Colonic mucosa (tissue), 4 donors: ENCODE results near the gene UPK1A. TPM values are rescaled to one million over a fixed set of nuclear protein-coding genes. Genes with fewer than 3 reads are reported as not detected.

ENCODE experiments used
- DNase-seq: peaks from one replicate; pipeline ENCODE4 v3.0.0-alpha.2; 2020
- H3K27ac ChIP-seq: fragments of 200-600 bp; one replicate; pipeline ENCODE4 v1.8.0; 2021
- H3K27me3 ChIP-seq: fragments of 200-600 bp; one replicate; pipeline ENCODE4 v1.8.0; 2021
- H3K36me3 ChIP-seq: fragments of 200-600 bp; one replicate; pipeline ENCODE4 v1.8.0; 2021
- H3K4me1 ChIP-seq: fragments of 200-600 bp; one replicate; pipeline ENCODE4 v1.8.0; 2021; ENCODE audit warnings: mild to moderate bottlenecking
- H3K4me3 ChIP-seq: fragments of 200-600 bp; one replicate; pipeline ENCODE4 v1.8.0; 2021
- H3K9ac ChIP-seq, 2 donors: one replicate each; pipeline ENCODE4 v1.7.0; 2013; ENCODE audit warnings: control low read depth in 2 of 2, low read depth in 2 of 2, low read length in 2 of 2
- H3K9me3 ChIP-seq: fragments of 200-600 bp; one replicate; pipeline ENCODE4 v1.8.0; 2021
- CTCF ChIP-seq: fragments of 200-600 bp; IDR thresholded peaks from one replicate; pipeline ENCODE4 v1.8.0; 2022; ENCODE audit warnings: antibody characterized with exemption, mild to moderate bottlenecking
- intact Hi-C: fragments of 100-400 bp; cut with DNase I; formaldehyde crosslinking; loops from one replicate; pipeline ENCODE4 v1.14.1; 2022
- total RNA-seq, 2 donors: library from RNA; stranded (reverse); fragmentation: NEBNext Ultra II Directional in 1 of 2; extraction: Animal tissue kit (Norgen Biotek cat#: 25700) in 1 of 2; gene quantifications; one replicate each; pipeline ENCODE4 v1.2.1, GENCODE V29; 2021
- donor health status: healthy.
- donor health status: DM: no; HTN: no; CAD: no.
- donor health status: DM: no; HTN: no; CAD: no.

The UPK1A gene
- total RNA-seq, 2 donors from 2014 or later, result not detected

DNA sequence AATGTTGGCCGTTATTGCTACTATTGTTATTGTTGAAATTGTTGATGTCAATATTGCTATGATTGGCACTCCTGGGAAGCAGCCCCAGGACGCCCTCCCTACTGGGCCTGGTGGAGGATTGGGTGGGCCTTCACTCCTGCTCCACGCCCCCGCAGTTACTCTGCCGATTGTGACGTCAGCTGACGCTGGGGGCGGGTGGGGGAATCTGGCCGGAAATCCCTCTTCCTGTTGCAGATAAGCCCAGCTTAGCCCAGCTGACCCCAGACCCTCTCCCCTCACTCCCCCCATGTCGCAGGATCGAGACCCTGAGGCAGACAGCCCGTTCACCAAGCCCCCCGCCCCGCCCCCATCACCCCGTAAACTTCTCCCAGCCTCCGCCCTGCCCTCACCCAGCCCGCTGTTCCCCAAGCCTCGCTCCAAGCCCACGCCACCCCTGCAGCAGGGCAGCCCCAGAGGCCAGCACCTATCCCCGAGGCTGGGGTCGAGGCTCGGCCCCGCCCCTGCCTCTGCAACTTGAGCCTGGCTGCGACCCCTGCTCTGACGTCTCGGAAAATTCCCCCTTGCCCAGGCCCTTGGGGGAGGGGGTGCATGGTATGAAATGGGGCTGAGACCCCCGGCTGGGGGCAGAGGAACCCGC, 24.7 kb upstream of the UPK1A start, which contains the start of gene ETV2:
Gene ETV2 (plus strand): TSS at position 231 of the 637 bp plus-strand sequence. CDS start 716 bp downstream, outside the sequence.
- Histone ChIP-seq H3K9me3 (no peaks in the 10 kb centered on the region), H3K9ac (peak within 1 kb of the TSS in 1 of 2 donors; percentile 12), H3K27me3 (no peaks in the 10 kb centered on the region), H3K4me3 (no peak within 1 kb of the TSS), H3K4me1 (no peaks in the 10 kb centered on the region), H3K27ac (no peak within 1 kb of the TSS), H3K36me3 (no peaks in the 10 kb centered on the region)
- no peak for TF ChIP-seq CTCF
- DNase-seq, result peak; percentile 38
- intact Hi-C loops, result no loop called here

DNA sequence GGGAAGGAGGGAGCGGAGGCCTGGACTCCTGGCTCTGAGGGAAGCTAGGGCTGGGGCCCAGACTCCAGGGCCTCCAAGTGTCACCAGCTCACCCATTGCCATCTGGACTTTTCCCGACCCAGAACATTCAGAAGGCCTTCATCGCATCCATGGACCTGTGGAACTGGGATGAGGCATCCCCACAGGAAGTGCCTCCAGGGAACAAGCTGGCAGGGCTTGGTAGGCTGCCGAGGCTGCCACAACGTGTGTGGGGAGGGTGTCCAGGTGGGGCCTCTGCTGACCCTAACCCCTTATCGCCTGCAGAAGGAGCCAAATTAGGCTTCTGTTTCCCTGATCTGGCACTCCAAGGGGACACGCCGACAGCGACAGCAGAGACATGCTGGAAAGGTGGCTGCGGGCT, 24.0 kb upstream of the UPK1A start:
- Histone ChIP-seq H3K27me3 (no peaks in the 10 kb centered on the region), H3K27ac (no peak overlapping the region), H3K4me3 (no peak overlapping the region), H3K9ac (no peak overlapping the region), H3K36me3 (no peaks in the 10 kb centered on the region), H3K9me3 (no peaks in the 10 kb centered on the region), H3K4me1 (no peaks in the 10 kb centered on the region)
- no peak for DNase-seq
- intact Hi-C loops, result no loop called here
- no peak for TF ChIP-seq CTCF

DNA sequence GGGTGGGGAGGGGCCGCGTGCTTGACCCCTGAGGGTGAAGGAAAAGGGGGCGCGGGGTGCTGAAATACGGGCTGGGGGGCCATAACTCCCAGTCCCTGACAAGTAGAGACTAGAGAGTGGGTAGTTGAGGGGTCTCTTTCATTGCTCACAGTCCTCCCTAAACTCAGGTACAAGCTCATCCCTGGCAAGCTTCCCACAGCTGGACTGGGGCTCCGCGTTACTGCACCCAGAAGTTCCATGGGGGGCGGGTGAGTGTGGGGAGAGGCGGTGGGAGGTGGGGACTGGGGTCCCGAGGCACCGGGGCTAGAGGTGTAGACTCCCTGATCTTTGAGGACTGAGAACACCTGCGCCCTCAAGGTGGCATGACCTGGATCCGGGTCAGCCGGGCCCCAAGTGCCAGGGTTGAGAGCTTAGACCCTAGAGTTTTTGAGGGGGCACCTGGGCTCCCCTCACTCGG, 23.5 kb upstream of the UPK1A start:
- DNase-seq, result peak; percentile 42
- Histone ChIP-seq H3K9me3 (no peaks in the 10 kb centered on the region), H3K4me1 (peaks cover 5% of the 10 kb centered on the region), H3K36me3 (no peaks in the 10 kb centered on the region), H3K27ac (peak overlapping the region; percentile 96), H3K27me3 (no peaks in the 10 kb centered on the region), H3K9ac (peak overlapping the region; percentile 90 to 92), H3K4me3 (peak overlapping the region; percentile 55)
- TF ChIP-seq CTCF, result no peak
- intact Hi-C loops, result no loop called here

GRCh38 chr19:35643255-35644205, 22.8 kb upstream of the UPK1A start:
- Histone ChIP-seq H3K9me3 (no peaks in the 10 kb centered on the region), H3K36me3 (no peaks in the 10 kb centered on the region), H3K27ac (peak overlapping the region; percentile 96), H3K4me1 (peaks cover 5% of the 10 kb centered on the region), H3K27me3 (no peaks in the 10 kb centered on the region), H3K4me3 (peak overlapping the region; percentile 55), H3K9ac (peak overlapping the region; percentile 90 to 92)
- peak; percentile 90 for DNase-seq
- intact Hi-C loops, result no loop called here
- TF ChIP-seq CTCF, result no peak

- DNase-seq, result peak; percentile 98
- intact Hi-C loops, result no loop called here
- Histone ChIP-seq H3K9me3 (no peaks in the 10 kb centered on the region), H3K27me3 (no peaks in the 10 kb centered on the region), H3K27ac (peak overlapping the region; percentile 96), H3K9ac (peak overlapping the region; percentile 90 to 92), H3K4me1 (peaks cover 5% of the 10 kb centered on the region), H3K36me3 (no peaks in the 10 kb centered on the region), H3K4me3 (peak overlapping the region; percentile 55)
- no peak for TF ChIP-seq CTCF
Observed at GRCh38 chr19:35644206-35644986, 21.9 kb upstream of the UPK1A start.
